ENCODE measurements around the gene SLC6A2. TPM values are rescaled to one million over a fixed set of nuclear protein-coding genes. Genes with fewer than 3 reads are reported as not detected.

SLC6A2 gene
- total and polyA plus RNA-seq, 7 donors, result 0.10 to 0.14 TPM; not detected in 5

- TF ChIP-seq EP300 (IDR thresholded peaks at IDR 0.05), result no peak
- TF ChIP-seq CTCF (IDR thresholded peaks at IDR 0.05), result no peak
- no peak for TF ChIP-seq POLR2A (IDR thresholded peaks at IDR 0.05)
- no peak for TF ChIP-seq POLR2AphosphoS5 (IDR thresholded peaks at IDR 0.05)
- H3K27me3 ChIP-seq, result peaks cover 0 to 10% (median 0%) of the 10 kb centered on the region in 3 donors
- H3K27ac ChIP-seq, result no peak overlapping the region
- H3K9me3 ChIP-seq, result no peaks in the 10 kb centered on the region
- H3K4me1 ChIP-seq, result no peaks in the 10 kb centered on the region
- no peak overlapping the region for H3K4me3 ChIP-seq
- intact Hi-C loops (cut with DNase I), result no loop called here
- no peak for DNase-seq
- WGBS, 2 donors, result 77 to 86% methylated on average over 2 of the region's 2 CpGs
- H3K36me3 ChIP-seq, result no peaks in the 10 kb centered on the region
Observed at GRCh38 chr16:55666012-55666411, 10.2 kb downstream of the SLC6A2 start.

GRCh38 chr16:55667753-55668152 is 12.0 kb downstream of the SLC6A2 start:
- intact Hi-C loops (cut with DNase I), result no loop called here

GRCh38 chr16:55668340-55669281 is 12.8 kb downstream of the SLC6A2 start:
- Histone ChIP-seq H3K4me3 (no peak overlapping the region), H3K27me3 (peaks cover 0 to 10% (median 0%) of the 10 kb centered on the region in 3 donors), H3K4me1 (no peaks in the 10 kb centered on the region), H3K9me3 (no peaks in the 10 kb centered on the region), H3K27ac (no peak overlapping the region), H3K36me3 (no peaks in the 10 kb centered on the region)
- DNase-seq, result no peak
- no peak for TF ChIP-seq EP300 (IDR thresholded peaks at IDR 0.05)
- no peak for TF ChIP-seq POLR2A (IDR thresholded peaks at IDR 0.05)
- WGBS, 2 donors, result 68 to 70% methylated on average over 9 of the region's 9 CpGs
- intact Hi-C loops (cut with DNase I), result no loop called here

More at GRCh38 chr16:55667753-55668152, 12.0 kb downstream of the SLC6A2 start:
- WGBS, 2 donors, result 63 to 84% methylated on average over 1 of the region's 1 CpG
- Histone ChIP-seq H3K9me3 (no peaks in the 10 kb centered on the region), H3K4me3 (no peak overlapping the region), H3K36me3 (no peaks in the 10 kb centered on the region), H3K27me3 (peaks cover 0 to 10% (median 0%) of the 10 kb centered on the region in 3 donors), H3K27ac (no peak overlapping the region), H3K4me1 (no peaks in the 10 kb centered on the region)
- TF ChIP-seq POLR2AphosphoS5 (IDR thresholded peaks at IDR 0.05) (no peak), CTCF (IDR thresholded peaks at IDR 0.05) (no peak), EP300 (IDR thresholded peaks at IDR 0.05) (no peak), POLR2A (IDR thresholded peaks at IDR 0.05) (no peak)
- no peak for DNase-seq

- Histone ChIP-seq H3K4me3 (no peak overlapping the region), H3K36me3 (no peaks in the 10 kb centered on the region), H3K27ac (no peak overlapping the region), H3K9me3 (no peaks in the 10 kb centered on the region), H3K4me1 (no peaks in the 10 kb centered on the region), H3K27me3 (peaks cover 0 to 6% (median 0%) of the 10 kb centered on the region in 3 donors)
- WGBS, 2 donors, result 89 to 91% methylated on average over 26 of the region's 26 CpGs
- DNase-seq, result no peak
- TF ChIP-seq EP300 (IDR thresholded peaks at IDR 0.05), result no peak
- no peak for TF ChIP-seq POLR2A (IDR thresholded peaks at IDR 0.05)
- TF ChIP-seq CTCF (IDR thresholded peaks at IDR 0.05), result no peak
- no peak for TF ChIP-seq POLR2AphosphoS5 (IDR thresholded peaks at IDR 0.05)
- intact Hi-C loops (cut with DNase I), result no loop called here
Observed at GRCh38 chr16:55671206-55671973, 15.6 kb downstream of the SLC6A2 start.

- intact Hi-C loops (cut with DNase I), result no loop called here
- Histone ChIP-seq H3K36me3 (no peaks in the 10 kb centered on the region), H3K27ac (no peak overlapping the region), H3K27me3 (peaks cover 0 to 6% (median 0%) of the 10 kb centered on the region in 3 donors), H3K4me1 (no peaks in the 10 kb centered on the region), H3K9me3 (no peaks in the 10 kb centered on the region), H3K4me3 (no peak overlapping the region)
- no peak for DNase-seq
- WGBS, 2 donors, result 88 to 91% methylated on average over 10 of the region's 10 CpGs
- no peak for TF ChIP-seq POLR2A (IDR thresholded peaks at IDR 0.05)
Observed at GRCh38 chr16:55671974-55672280, 16.1 kb downstream of the SLC6A2 start.
